B cell (primary cell): ENCODE measurements around the gene XPO6. TPM values are rescaled to one million over a fixed set of nuclear protein-coding genes. Genes with fewer than 3 reads are reported as not detected.

ENCODE experiments used
- ATAC-seq: fragments of 200-7000 bp; cut with Tn5 transposase; one replicate; pipeline ENCODE4 v1.10.0; 2021; ENCODE audit warnings: low read depth, mild to moderate bottlenecking, moderate number of reproducible peaks, moderate library complexity
- CTCF ChIA-PET: fragments of 350-600 bp; sonication (Branson Sonifier 250); formaldehyde crosslinking; loops from one replicate; lab custom pipeline; 2021; ENCODE audit warnings: antibody characterized with exemption, inconsistent platforms; lab: Charles Lee
- POLR2A ChIA-PET: fragments of 350-600 bp; sonication (Branson Sonifier 250); formaldehyde crosslinking; loops from one replicate; lab custom pipeline; 2021; ENCODE audit warnings: antibody characterized with exemption; lab: Charles Lee
- DNase-seq: peaks from one replicate; pipeline ENCODE4 v3.0.0; 2013
- H2AFZ ChIP-seq: 2 replicates; pipeline ENCODE4 v1.6.1; 2012; ENCODE audit warnings: mild to moderate bottlenecking, low read depth, low read length; ENCODE audit not compliant: insufficient read depth, poor library complexity, severe bottlenecking
- H3K27ac ChIP-seq, 2 donors: 1 replicate in 1 of 2; 2 replicates in 1 of 2; pipeline ENCODE4 v1.5.1; 2012 to 2013; ENCODE audit warnings: low read length in 2 of 2, mild to moderate bottlenecking in 2 of 2, moderate library complexity in 1 of 2
- H3K27me3 ChIP-seq, 4 experiments: fragments of 200-600 bp in 1 of 4; sonication (generic) in 1 of 4; replicated peaks in 1 of 4; 1 replicate in 2 of 4; 2 replicates in 2 of 4; pipeline versions ENCODE4 v1.6.1 to v1.7.0; 2013 to 2016; ENCODE audit warnings: low read length in 3 of 4, mild to moderate bottlenecking in 2 of 4, mixed read lengths in 1 of 4, moderate library complexity in 1 of 4; ENCODE audit not compliant: insufficient read depth in 4 of 4, control insufficient read depth in 3 of 4; ENCODE audit errors: control extremely low read depth in 1 of 4
- H3K36me3 ChIP-seq, 2 experiments: replicated peaks in 1 of 2; 1 replicate in 1 of 2; 2 replicates in 1 of 2; pipeline versions ENCODE4 v1.6.1 to v1.7.1; 2013; ENCODE audit warnings: low read length in 1 of 2; ENCODE audit not compliant: insufficient read depth in 2 of 2, control insufficient read depth in 1 of 2; ENCODE audit errors: control extremely low read depth in 1 of 2, extremely low read depth in 1 of 2
- H3K4me1 ChIP-seq, 2 donors: fragments of 200-600 bp in 1 of 2; sonication (generic) in 1 of 2; 1 replicate in 1 of 2; 2 replicates in 1 of 2; pipeline versions ENCODE4 v1.5.1 to v1.6.1; 2013 to 2017; ENCODE audit warnings: low read length in 2 of 2; ENCODE audit not compliant: control insufficient read depth in 2 of 2, insufficient read depth in 2 of 2
- H3K4me2 ChIP-seq: replicated peaks from 2 replicates; pipeline ENCODE3; 2012; ENCODE audit warnings: mild to moderate bottlenecking, low read depth, low read length; ENCODE audit not compliant: poor library complexity, severe bottlenecking
- H3K4me3 ChIP-seq, 5 experiments: fragments of 200-600 bp in 1 of 5; sonication (generic) in 1 of 5; 1 replicate in 3 of 5; 2 replicates in 2 of 5; pipeline versions ENCODE4 v1.5.1 to v1.7.0; 2011 to 2016; ENCODE audit warnings: low read length in 4 of 5, mild to moderate bottlenecking in 4 of 5, low read depth in 2 of 5, control low read depth in 1 of 5, moderate library complexity in 1 of 5; ENCODE audit not compliant: insufficient read depth in 1 of 5; ENCODE audit errors: control extremely low read depth in 1 of 5, extremely low read depth in 1 of 5
- H3K79me2 ChIP-seq: fragments of 200-600 bp; sonication (generic); one replicate; pipeline ENCODE4 v1.6.0; 2016; ENCODE audit warnings: low read length; ENCODE audit not compliant: control insufficient read depth, insufficient read depth
- H3K9ac ChIP-seq: fragments of 200-600 bp; sonication (generic); 2 replicates; pipeline ENCODE4 v1.6.1; 2017; ENCODE audit warnings: mild to moderate bottlenecking, low read length, moderate library complexity
- H3K9me3 ChIP-seq, 3 donors: one replicate each; pipeline versions ENCODE4 v1.6.1 to v1.7.1; 2013; ENCODE audit warnings: low read length in 2 of 3; ENCODE audit not compliant: control insufficient read depth in 2 of 3, insufficient read depth in 1 of 3; ENCODE audit errors: control extremely low read depth in 1 of 3
- H4K20me1 ChIP-seq: 2 replicates; pipeline ENCODE4 v1.6.0; 2012; ENCODE audit warnings: mild to moderate bottlenecking, low read length; ENCODE audit not compliant: insufficient read depth, control insufficient read depth, poor library complexity, severe bottlenecking
- H3K27ac Mint-ChIP-seq: one replicate; pipeline ENCODE4 v1.8.0; 2021; ENCODE audit warnings: mixed read lengths
- H3K27me3 Mint-ChIP-seq: one replicate; pipeline ENCODE4 v1.8.0; 2021; ENCODE audit warnings: mixed read lengths
- H3K4me1 Mint-ChIP-seq: one replicate; pipeline ENCODE4 v1.8.0; 2021; ENCODE audit warnings: mixed read lengths
- H3K4me3 Mint-ChIP-seq: one replicate; pipeline ENCODE4 v1.8.0; 2021; ENCODE audit warnings: mixed read lengths
- H3K9me3 Mint-ChIP-seq: one replicate; pipeline ENCODE4 v1.8.0; 2022; ENCODE audit warnings: mixed read lengths; ENCODE audit not compliant: insufficient read depth
- CTCF ChIP-seq: fragments of 200-600 bp; IDR thresholded peaks from one replicate; pipeline ENCODE4 v1.8.0; 2022; ENCODE audit warnings: antibody characterized with exemption, mild to moderate bottlenecking
- EZH2 ChIP-seq: IDR thresholded peaks from 2 replicates; pipeline ENCODE4 v1.6.1; 2012; ENCODE audit warnings: borderline replicate concordance, low read depth, mild to moderate bottlenecking, moderate library complexity, low read length; ENCODE audit not compliant: insufficient read depth, poor library complexity, severe bottlenecking
- WGBS: methylation state at CpG from one replicate; pipeline ENCODE4 v1.1.5; 2013; ENCODE audit warnings: missing lambda C conversion rate; ENCODE audit not compliant: insufficient coverage; 5-methylcytosine and 5-hydroxymethylcytosine counted together
- intact Hi-C: fragments of 100-400 bp; cut with micrococcal nuclease; formaldehyde crosslinking; loops from one replicate; pipeline ENCODE4 v1.10.0; 2022
- polyA plus RNA-seq: library from polyadenylated mRNA; depleted of rRNA; stranded (reverse); fragments of >200 nt; gene quantifications from 2 replicates; pipeline ENCODE4 v1.2.3, GENCODE V29; 2012
- total RNA-seq, 2 donors: library from RNA; stranded (reverse); fragments of 120-200 nt in 1 of 2; gene quantifications; 1 replicate in 1 of 2; 2 replicates in 1 of 2; pipeline versions ENCODE4 v1.2.3 to v1.2.4, GENCODE V29; 2013 to 2022

XPO6 gene
- total and polyA plus RNA-seq, 2 donors (not counting 1 experiment from before 2014, with no cell fraction given) = 259 to 303 TPM

GRCh38 chr16:28191364-28191960 lies 20.3 kb downstream of the XPO6 start:
- Histone ChIP-seq H3K4me2 (peak overlapping the region; percentile 22), H3K4me1 (peaks cover 88 to 95% of the 10 kb centered on the region in 2 donors), H3K36me3 (peaks cover 1 to 20% of the 10 kb centered on the region in 2 experiments), H3K79me2 (peaks cover 87% of the 10 kb centered on the region), H4K20me1 (peaks cover 7% of the 10 kb centered on the region), H3K27ac (peak overlapping the region; percentile 11 to 92), H3K9ac (no peak overlapping the region), H3K27me3 (no peaks in the 10 kb centered on the region), H2AFZ (no peak overlapping the region), H3K4me3 (no peak overlapping the region), H3K9me3 (no peaks in the 10 kb centered on the region)
- Mint-ChIP-seq H3K9me3 (no peaks in the 10 kb centered on the region), H3K4me1 (peaks cover 90% of the 10 kb centered on the region), H3K27ac (peak overlapping the region; percentile 86), H3K27me3 (no peaks in the 10 kb centered on the region), H3K4me3 (peak overlapping the region; percentile 63)
- CTCF ChIA-PET = interaction anchor here (0.7 to 1.2 kb wide), 7 partner anchors 10 to 22 kb away, joined by 3 read pairs; no protein-coding TSS in a partner anchor
- POLR2A ChIA-PET = interaction anchor here (0.6 to 0.9 kb wide), 2 partner anchors 9 to 20 kb away, joined by 6 to 10 read pairs; partner anchors contain the start of gene XPO6
- no peak for DNase-seq
- intact Hi-C loops = no loop called here
- no peak for TF ChIP-seq CTCF
- TF ChIP-seq EZH2 = no peak
- no peak for ATAC-seq
- WGBS = 70% methylated on average over 2 of the region's 3 CpGs

- DNase-seq (no peak), ATAC-seq (no peak)
- Histone ChIP-seq H3K9ac (peak overlapping the region; percentile 40), H3K79me2 (peaks cover 87% of the 10 kb centered on the region), H3K9me3 (peaks cover 0 to 1% (median 0%) of the 10 kb centered on the region in 3 donors), H3K4me1 (peaks cover 85 to 86% of the 10 kb centered on the region in 2 donors), H3K4me3 (peak overlapping the region in 1 of 5 experiments; percentile 63), H2AFZ (no peak overlapping the region), H3K4me2 (peak overlapping the region; percentile 77), H3K36me3 (peaks cover 0 to 11% of the 10 kb centered on the region in 2 experiments), H3K27me3 (no peaks in the 10 kb centered on the region), H3K27ac (peak overlapping the region; percentile 68 to 93), H4K20me1 (no peaks in the 10 kb centered on the region)
- CTCF ChIA-PET = interaction anchor here (1.2 to 2.1 kb wide), 9 partner anchors 11 to 48 kb away, joined by 3 to 14 read pairs (median 5); no protein-coding TSS in a partner anchor
- H3K4me1 Mint-ChIP-seq = peaks cover 84% of the 10 kb centered on the region
- POLR2A ChIA-PET = interaction anchor here (1.1 to 2.9 kb wide), 4 partner anchors 19 to 47 kb away, joined by 3 to 25 read pairs (median 5); partner anchors contain the start of gene XPO6
- peaks cover under 1% of the 10 kb centered on the region for H3K9me3 Mint-ChIP-seq
- no peaks in the 10 kb centered on the region for H3K27me3 Mint-ChIP-seq
- intact Hi-C loops = no loop called here
- peak overlapping the region; percentile 64 for H3K4me3 Mint-ChIP-seq
- peak overlapping the region; percentile 83 for H3K27ac Mint-ChIP-seq
- no peak for TF ChIP-seq EZH2
- no peak for TF ChIP-seq CTCF
- 50% methylated on average over 1 of the region's 3 CpGs for WGBS
Measured at GRCh38 chr16:28189245-28189644, 22.5 kb downstream of the XPO6 start.
